WERI-Rb-1 (cell line): ENCODE data around the gene GFI1B.

Experiments used
- DNase-seq: peaks from one replicate; pipeline ENCODE4 v3.0.0-alpha.2; 2020
- H3K27ac ChIP-seq: fragments of 250-450 bp; sonication (Bioruptor Pico); 2 replicates; pipeline ENCODE4 v1.5.1; 2020; ENCODE audit warnings: mild to moderate bottlenecking, moderate library complexity
- H3K27me3 ChIP-seq: fragments of 250-450 bp; sonication (Bioruptor Pico); 2 replicates; pipeline ENCODE4 v1.5.1; 2021; ENCODE audit warnings: mild to moderate bottlenecking, low read depth, moderate library complexity; ENCODE audit not compliant: insufficient read depth, severe bottlenecking
- H3K36me3 ChIP-seq: fragments of 250-450 bp; sonication (Bioruptor Pico); 2 replicates; pipeline ENCODE4 v1.5.1; 2020; ENCODE audit warnings: mild to moderate bottlenecking, moderate library complexity
- H3K4me3 ChIP-seq: 2 replicates; pipeline ENCODE4 v1.5.1; 2011; ENCODE audit warnings: low read depth, mild to moderate bottlenecking, control low read depth, low read length
- H3K9me3 ChIP-seq: fragments of 250-450 bp; sonication (Bioruptor Pico); 2 replicates; pipeline ENCODE4 v1.5.1; 2021; ENCODE audit warnings: mild to moderate bottlenecking, moderate library complexity; ENCODE audit not compliant: severe bottlenecking
- TF ChIP-seq, protein P1 (sequence below): IDR thresholded peaks from 2 replicates; pipeline ENCODE4 v1.5.1; 2011; ENCODE audit warnings: low read depth, mild to moderate bottlenecking, control low read depth, inconsistent platforms, low read length

The GFI1B gene

DNA sequence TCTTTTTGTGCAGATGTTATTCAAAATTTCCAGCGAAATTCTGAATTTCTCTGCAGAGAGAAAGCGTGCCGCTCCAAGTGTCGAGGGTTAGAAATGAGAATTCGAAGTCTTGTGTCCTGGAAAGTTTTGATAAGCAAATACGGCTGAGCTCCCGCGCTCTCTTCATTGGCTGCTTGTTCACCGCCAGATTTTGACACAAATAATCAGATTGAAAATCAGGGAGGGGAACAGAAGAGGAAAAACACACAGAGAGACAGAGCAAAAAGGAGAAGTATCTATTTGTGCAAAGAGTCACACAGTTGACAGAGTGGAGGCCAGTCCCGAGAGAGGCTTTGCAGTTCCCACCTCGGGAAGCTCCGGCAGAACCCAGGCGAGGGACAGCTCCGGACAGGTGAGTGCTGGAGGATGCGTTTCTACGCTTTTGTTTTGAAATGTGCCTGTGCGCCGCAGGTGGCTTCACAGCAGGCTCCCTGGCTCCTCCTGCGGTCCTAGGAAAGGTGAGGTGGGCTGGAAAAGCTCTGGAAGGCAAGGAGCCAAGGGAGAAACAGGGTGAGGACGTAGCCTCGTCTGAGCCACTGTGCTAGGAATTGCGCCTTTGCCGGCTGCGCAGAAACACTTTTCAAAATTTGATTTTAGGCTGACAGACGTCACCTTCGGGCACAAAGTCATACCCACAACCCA lies at the start of gene GFI1B:
Gene GFI1B, plus strand, starts transcription at position 244 of the 681 bp plus-strand sequence. CDS start 7,985 bp downstream, outside the sequence.
- Histone ChIP-seq H3K4me3 (no peak within 1 kb of the TSS), H3K27me3 (no peaks in the 10 kb centered on the region), H3K27ac (no peak within 1 kb of the TSS), H3K9me3 (no peaks in the 10 kb centered on the region), H3K36me3 (no peaks in the 10 kb centered on the region)
- no peak for DNase-seq
- TF ChIP-seq, protein P1, sequence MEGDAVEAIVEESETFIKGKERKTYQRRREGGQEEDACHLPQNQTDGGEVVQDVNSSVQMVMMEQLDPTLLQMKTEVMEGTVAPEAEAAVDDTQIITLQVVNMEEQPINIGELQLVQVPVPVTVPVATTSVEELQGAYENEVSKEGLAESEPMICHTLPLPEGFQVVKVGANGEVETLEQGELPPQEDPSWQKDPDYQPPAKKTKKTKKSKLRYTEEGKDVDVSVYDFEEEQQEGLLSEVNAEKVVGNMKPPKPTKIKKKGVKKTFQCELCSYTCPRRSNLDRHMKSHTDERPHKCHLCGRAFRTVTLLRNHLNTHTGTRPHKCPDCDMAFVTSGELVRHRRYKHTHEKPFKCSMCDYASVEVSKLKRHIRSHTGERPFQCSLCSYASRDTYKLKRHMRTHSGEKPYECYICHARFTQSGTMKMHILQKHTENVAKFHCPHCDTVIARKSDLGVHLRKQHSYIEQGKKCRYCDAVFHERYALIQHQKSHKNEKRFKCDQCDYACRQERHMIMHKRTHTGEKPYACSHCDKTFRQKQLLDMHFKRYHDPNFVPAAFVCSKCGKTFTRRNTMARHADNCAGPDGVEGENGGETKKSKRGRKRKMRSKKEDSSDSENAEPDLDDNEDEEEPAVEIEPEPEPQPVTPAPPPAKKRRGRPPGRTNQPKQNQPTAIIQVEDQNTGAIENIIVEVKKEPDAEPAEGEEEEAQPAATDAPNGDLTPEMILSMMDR: no peak

DNA sequence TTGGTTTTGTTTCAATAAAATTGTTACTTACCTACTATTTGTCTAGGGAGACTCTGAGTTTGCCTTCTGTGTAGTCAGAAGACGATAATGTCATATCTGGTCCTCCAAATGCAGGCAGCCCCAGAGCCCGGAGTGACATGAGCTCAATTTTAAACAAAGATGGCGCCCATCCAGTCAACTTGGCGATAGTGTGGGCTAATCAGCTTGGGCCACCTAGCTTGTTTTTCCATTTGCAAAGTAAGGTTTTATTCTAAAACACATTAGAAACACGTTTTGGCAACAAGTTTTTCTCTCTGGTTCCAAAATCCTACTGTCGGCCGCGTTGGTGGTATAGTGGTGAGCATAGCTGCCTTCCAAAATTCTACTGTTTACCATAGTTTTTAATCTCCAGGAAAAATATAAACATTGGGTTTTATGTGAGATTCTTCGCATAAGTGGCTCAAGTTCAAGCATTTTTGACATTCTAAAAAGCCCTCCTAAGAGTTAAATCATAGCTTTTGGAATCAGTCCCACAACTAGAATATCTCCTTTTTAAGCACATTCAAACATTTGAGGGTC lies 47.2 kb upstream of the GFI1B start:
- no peak for DNase-seq
- Histone ChIP-seq H3K4me3 (no peak overlapping the region), H3K27ac (no peak overlapping the region), H3K27me3 (no peaks in the 10 kb centered on the region), H3K36me3 (peaks cover 40% of the 10 kb centered on the region), H3K9me3 (no peaks in the 10 kb centered on the region)
- TF ChIP-seq, protein P1: no peak

DNA sequence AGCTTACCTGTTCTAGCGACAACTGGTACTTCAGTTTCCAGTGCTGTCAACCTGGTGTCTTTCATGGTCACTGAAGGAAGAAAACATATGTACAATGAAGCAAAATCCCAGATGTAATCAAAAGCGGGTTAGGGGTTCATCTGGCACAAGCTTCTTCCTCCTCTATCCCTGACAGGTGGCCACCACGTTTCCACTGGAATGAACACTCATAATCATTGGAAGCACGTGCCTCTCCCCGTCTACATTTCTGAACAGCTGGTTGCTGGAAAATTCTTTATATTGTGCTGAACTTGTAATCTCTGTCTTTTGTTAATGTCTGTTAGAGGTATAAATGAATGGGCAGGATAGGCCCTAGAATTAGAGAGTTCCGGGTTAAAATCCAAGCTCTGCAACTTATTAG lies 43.5 kb upstream of the GFI1B start:
- Histone ChIP-seq H3K27ac (no peak overlapping the region), H3K4me3 (no peak overlapping the region), H3K36me3 (peaks cover 23% of the 10 kb centered on the region), H3K9me3 (no peaks in the 10 kb centered on the region), H3K27me3 (no peaks in the 10 kb centered on the region)
- TF ChIP-seq, protein P1: no peak
- DNase-seq: peak; percentile 44

DNA sequence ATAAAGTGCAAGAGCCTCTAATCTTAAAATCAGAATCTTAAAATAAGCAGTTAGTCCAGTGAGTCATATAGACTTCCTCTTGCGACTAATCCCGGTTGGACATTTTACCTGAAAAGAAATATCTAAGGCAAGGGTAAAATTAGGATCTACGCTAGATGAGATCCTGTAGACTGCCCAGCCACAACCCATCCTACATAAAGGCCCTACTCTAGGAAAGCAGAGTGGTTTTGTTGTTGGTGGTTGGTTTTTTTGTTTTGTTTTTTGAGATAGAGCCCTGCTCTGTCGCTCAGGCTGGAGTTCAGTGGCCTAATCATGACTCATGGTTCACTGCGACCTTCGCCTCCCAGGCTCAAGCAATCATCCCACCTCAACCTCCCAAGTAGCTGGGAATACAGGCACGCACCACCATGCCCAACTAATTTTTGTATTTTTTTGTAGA lies 41.0 kb upstream of the GFI1B start:
- DNase-seq: no peak
- H3K27me3 ChIP-seq: no peaks in the 10 kb centered on the region
- H3K4me3 ChIP-seq: no peak overlapping the region
- H3K27ac ChIP-seq: no peak overlapping the region
- no peaks in the 10 kb centered on the region for H3K9me3 ChIP-seq
- TF ChIP-seq, protein P1: no peak
- H3K36me3 ChIP-seq: peaks cover 20% of the 10 kb centered on the region

DNA sequence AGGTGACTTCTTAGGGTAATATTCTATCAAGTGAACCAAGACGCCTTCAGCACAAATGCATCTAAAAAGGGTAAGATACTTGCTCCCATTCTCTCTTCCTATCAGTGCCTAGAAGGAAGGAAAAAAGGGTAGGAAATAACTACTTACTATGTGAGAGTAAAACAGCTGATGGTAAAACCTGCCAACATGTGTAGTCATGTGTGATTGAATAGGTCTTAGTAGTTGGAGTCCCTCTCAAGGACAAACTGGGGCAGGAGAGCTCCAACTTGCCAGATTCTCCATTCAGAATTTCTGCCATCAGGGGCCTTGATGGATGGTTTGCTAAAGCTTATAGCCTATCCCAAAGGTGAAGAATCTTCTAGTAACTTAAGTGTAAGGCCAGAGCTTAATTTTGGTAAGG lies 39.3 kb upstream of the GFI1B start:
- Histone ChIP-seq H3K9me3 (no peaks in the 10 kb centered on the region), H3K4me3 (no peak overlapping the region), H3K27me3 (no peaks in the 10 kb centered on the region), H3K36me3 (peaks cover 9% of the 10 kb centered on the region), H3K27ac (no peak overlapping the region)
- no peak for DNase-seq
- TF ChIP-seq, protein P1: no peak
